Nephron progenitor cell (in vitro differentiated cells): Measurements from ENCODE around the gene PLXND1.

Source experiments
- DNase-seq: peaks from one replicate; pipeline ENCODE4 v3.0.0; 2021
- H3K27ac Mint-ChIP-seq: 2 replicates; pipeline ENCODE4 v1.8.0; 2021; ENCODE audit warnings: mild to moderate bottlenecking, moderate library complexity, mixed read lengths
- H3K27me3 Mint-ChIP-seq: 2 replicates; pipeline ENCODE4 v1.8.0; 2021; ENCODE audit warnings: mild to moderate bottlenecking, low read depth, mixed read lengths; ENCODE audit not compliant: poor library complexity
- H3K36me3 Mint-ChIP-seq: 2 replicates; pipeline ENCODE4 v1.8.0; 2021; ENCODE audit warnings: low read depth, mixed read lengths
- H3K4me1 Mint-ChIP-seq: 2 replicates; pipeline ENCODE4 v1.8.0; 2021; ENCODE audit warnings: mixed read lengths
- H3K4me3 Mint-ChIP-seq: 2 replicates; pipeline ENCODE4 v1.8.0; 2021; ENCODE audit warnings: mild to moderate bottlenecking, moderate library complexity, mixed read lengths
- H3K9me3 Mint-ChIP-seq: 2 replicates; pipeline ENCODE4 v1.8.0; 2021; ENCODE audit warnings: mild to moderate bottlenecking, moderate library complexity, mixed read lengths
- TF ChIP-seq, protein P1 (sequence below): fragments of 200-600 bp; sonication (generic); IDR thresholded peaks from 2 replicates; pipeline ENCODE4 v1.5.0; 2021; ENCODE audit warnings: antibody characterized with exemption

The PLXND1 gene

GRCh38 chr3:129555153-129555550 is 51.3 kb downstream of the PLXND1 start:
- peaks cover 6% of the 10 kb centered on the region for H3K36me3 Mint-ChIP-seq
- H3K27ac Mint-ChIP-seq: no peak overlapping the region

GRCh38 chr3:129554356-129555152 is 51.9 kb downstream of the PLXND1 start:
- DNase-seq: no peak
- peaks cover 70% of the 10 kb centered on the region for H3K4me1 Mint-ChIP-seq
- H3K27ac Mint-ChIP-seq: peak overlapping the region; percentile 75
- no peak overlapping the region for H3K4me3 Mint-ChIP-seq
- H3K27me3 Mint-ChIP-seq: no peaks in the 10 kb centered on the region
- TF ChIP-seq, protein P1, sequence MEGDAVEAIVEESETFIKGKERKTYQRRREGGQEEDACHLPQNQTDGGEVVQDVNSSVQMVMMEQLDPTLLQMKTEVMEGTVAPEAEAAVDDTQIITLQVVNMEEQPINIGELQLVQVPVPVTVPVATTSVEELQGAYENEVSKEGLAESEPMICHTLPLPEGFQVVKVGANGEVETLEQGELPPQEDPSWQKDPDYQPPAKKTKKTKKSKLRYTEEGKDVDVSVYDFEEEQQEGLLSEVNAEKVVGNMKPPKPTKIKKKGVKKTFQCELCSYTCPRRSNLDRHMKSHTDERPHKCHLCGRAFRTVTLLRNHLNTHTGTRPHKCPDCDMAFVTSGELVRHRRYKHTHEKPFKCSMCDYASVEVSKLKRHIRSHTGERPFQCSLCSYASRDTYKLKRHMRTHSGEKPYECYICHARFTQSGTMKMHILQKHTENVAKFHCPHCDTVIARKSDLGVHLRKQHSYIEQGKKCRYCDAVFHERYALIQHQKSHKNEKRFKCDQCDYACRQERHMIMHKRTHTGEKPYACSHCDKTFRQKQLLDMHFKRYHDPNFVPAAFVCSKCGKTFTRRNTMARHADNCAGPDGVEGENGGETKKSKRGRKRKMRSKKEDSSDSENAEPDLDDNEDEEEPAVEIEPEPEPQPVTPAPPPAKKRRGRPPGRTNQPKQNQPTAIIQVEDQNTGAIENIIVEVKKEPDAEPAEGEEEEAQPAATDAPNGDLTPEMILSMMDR: no peak
- H3K36me3 Mint-ChIP-seq: peaks cover 6% of the 10 kb centered on the region
- H3K9me3 Mint-ChIP-seq: no peaks in the 10 kb centered on the region

More at GRCh38 chr3:129555153-129555550, 51.3 kb downstream of the PLXND1 start:
- no peaks in the 10 kb centered on the region for H3K9me3 Mint-ChIP-seq
- no peak for DNase-seq
- TF ChIP-seq, protein P1: no peak
- H3K4me1 Mint-ChIP-seq: peaks cover 69% of the 10 kb centered on the region
- no peaks in the 10 kb centered on the region for H3K27me3 Mint-ChIP-seq
- H3K4me3 Mint-ChIP-seq: no peak overlapping the region

GRCh38 chr3:129553719-129554118 is 52.8 kb downstream of the PLXND1 start:
- TF ChIP-seq, protein P1: no peak
- Mint-ChIP-seq H3K27ac (no peak overlapping the region), H3K4me1 (peaks cover 70% of the 10 kb centered on the region), H3K36me3 (peaks cover 6% of the 10 kb centered on the region), H3K27me3 (no peaks in the 10 kb centered on the region), H3K4me3 (no peak overlapping the region), H3K9me3 (no peaks in the 10 kb centered on the region)
- DNase-seq: no peak

DNA sequence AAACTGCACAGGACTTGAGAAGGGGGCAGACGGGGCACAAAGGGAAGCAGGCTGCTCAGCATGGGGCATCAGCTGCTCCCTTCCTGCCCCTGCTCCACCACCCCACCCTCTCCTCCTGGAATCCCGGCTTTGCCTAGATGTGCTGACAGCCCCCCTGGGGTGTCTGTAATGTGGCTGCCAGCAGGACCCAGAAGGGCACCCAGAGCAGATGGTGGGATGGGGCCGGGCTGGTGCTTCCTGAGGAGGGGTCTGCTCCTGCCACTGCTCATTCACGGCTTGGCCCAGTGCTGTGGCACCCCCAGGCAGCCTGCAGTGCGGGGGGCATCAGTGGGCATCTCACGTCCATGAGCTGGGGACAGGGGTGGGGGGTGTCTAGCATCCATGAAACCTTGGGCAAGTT is 53.3 kb downstream of the PLXND1 start:
- peaks cover 2% of the 10 kb centered on the region for H3K27me3 Mint-ChIP-seq
- H3K4me3 Mint-ChIP-seq: no peak overlapping the region
- H3K9me3 Mint-ChIP-seq: no peaks in the 10 kb centered on the region
- peaks cover 70% of the 10 kb centered on the region for H3K4me1 Mint-ChIP-seq
- H3K36me3 Mint-ChIP-seq: peaks cover 6% of the 10 kb centered on the region
- TF ChIP-seq, protein P1: no peak
- no peak overlapping the region for H3K27ac Mint-ChIP-seq
- DNase-seq: no peak

DNA sequence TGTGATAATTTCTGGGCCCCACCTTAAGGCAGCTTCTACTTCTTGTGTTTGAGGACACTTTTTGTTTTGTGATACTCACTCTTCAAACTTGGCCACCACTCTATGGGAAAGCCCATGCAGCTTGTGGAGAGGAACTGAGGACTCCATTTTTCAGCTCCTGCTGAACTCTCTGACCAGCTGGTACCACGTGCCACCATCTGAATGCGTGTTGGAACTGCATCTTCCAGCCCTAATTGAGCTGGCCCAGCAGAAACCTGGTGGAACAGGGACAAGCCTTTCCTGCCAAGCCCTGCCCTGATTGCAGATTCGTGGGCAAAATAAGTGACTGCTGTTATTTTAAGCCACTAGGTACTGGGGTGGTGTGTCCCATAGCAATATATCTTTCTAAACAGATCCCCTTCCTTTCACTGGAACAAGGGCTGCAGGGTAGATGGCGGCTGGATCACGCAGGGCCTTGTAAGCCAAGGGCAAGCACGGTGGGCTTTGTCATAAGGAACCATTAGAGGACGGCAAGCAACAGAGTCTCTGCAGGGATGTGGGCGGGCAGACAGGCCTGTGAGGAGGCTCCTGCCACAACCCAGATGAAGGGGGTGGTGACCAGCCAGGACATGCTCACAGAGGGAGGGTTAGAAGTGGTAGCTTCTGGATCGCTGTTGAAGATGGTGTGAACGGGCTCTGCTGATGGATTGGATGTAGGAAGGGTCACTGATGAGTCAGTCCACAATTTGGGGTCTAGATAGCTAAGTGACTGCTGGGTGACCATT is 54.0 kb downstream of the PLXND1 start:
- TF ChIP-seq, protein P1: no peak
- Mint-ChIP-seq H3K27ac (peak overlapping the region; percentile 33), H3K4me1 (peaks cover 65% of the 10 kb centered on the region), H3K36me3 (peaks cover 6% of the 10 kb centered on the region), H3K9me3 (no peaks in the 10 kb centered on the region), H3K27me3 (peaks cover 6% of the 10 kb centered on the region), H3K4me3 (no peak overlapping the region)
- no peak for DNase-seq
